WTC11 (cell line): ENCODE measurements around the gene GNLY. TPM values are rescaled to one million over a fixed set of nuclear protein-coding genes. Genes with fewer than 3 reads are reported as not detected.

Experiments used
- ATAC-seq: fragments of 200-7000 bp; cut with Tn5 transposase; 2 replicates; pipeline ENCODE4 v1.10.0; 2021; ENCODE audit warnings: mild to moderate bottlenecking, moderate library complexity
- CTCF ChIA-PET: fragments of 300-600 bp; sonication (Branson Sonifier 250); formaldehyde crosslinking; loops from one replicate; lab custom pipeline; 2021; ENCODE audit warnings: antibody characterized with exemption; lab: Charles Lee
- POLR2A ChIA-PET: fragments of 350-600 bp; sonication (Branson Sonifier 250); formaldehyde crosslinking; loops from one replicate; lab custom pipeline; 2021; ENCODE audit warnings: antibody characterized with exemption; lab: Charles Lee
- DNase-seq: peaks from one replicate; pipeline ENCODE4 v3.0.0; 2021; ENCODE audit warnings: low spot score
- H3K27ac Mint-ChIP-seq: 2 replicates; pipeline ENCODE4 v1.8.0; 2021; ENCODE audit warnings: mixed read lengths
- H3K27me3 Mint-ChIP-seq: 2 replicates; pipeline ENCODE4 v1.8.0; 2021; ENCODE audit warnings: low read depth, mild to moderate bottlenecking, moderate library complexity, mixed read lengths
- H3K36me3 Mint-ChIP-seq: 2 replicates; pipeline ENCODE4 v1.8.0; 2021; ENCODE audit warnings: mixed read lengths
- H3K4me1 Mint-ChIP-seq: 2 replicates; pipeline ENCODE4 v1.8.0; 2022; ENCODE audit warnings: mixed read lengths
- H3K4me3 Mint-ChIP-seq: 2 replicates; pipeline ENCODE4 v1.8.0; 2021; ENCODE audit warnings: mild to moderate bottlenecking, moderate library complexity, mixed read lengths
- H3K9me3 Mint-ChIP-seq: 2 replicates; pipeline ENCODE4 v1.8.0; 2021; ENCODE audit warnings: mixed read lengths
- AR ChIP-seq: fragments of 250-450 bp; sonication (Bioruptor Pico); IDR thresholded peaks from 2 replicates; pipeline ENCODE4 v1.9.0; 2021; ENCODE audit warnings: mild to moderate bottlenecking
- CREM ChIP-seq: sonication (generic); formaldehyde crosslinking; IDR thresholded peaks from 2 replicates; pipeline ENCODE4 v1.8.1; 2022; ENCODE audit warnings: mild to moderate bottlenecking, missing genetic modification reagents, moderate library complexity
- ETV6 ChIP-seq: sonication (generic); formaldehyde crosslinking; IDR thresholded peaks from 2 replicates; pipeline ENCODE4 v1.8.1; 2022; ENCODE audit warnings: mild to moderate bottlenecking, missing genetic modification reagents
- FOXP4 ChIP-seq: sonication (generic); formaldehyde crosslinking; IDR thresholded peaks from 2 replicates; pipeline ENCODE4 v1.8.0; 2022; ENCODE audit warnings: mild to moderate bottlenecking, missing genetic modification reagents
- HMGA2 ChIP-seq: fragments of 250-450 bp; sonication (Bioruptor Pico); IDR thresholded peaks from 2 replicates; pipeline ENCODE4 v1.4.0; 2021; ENCODE audit warnings: mild to moderate bottlenecking, moderate library complexity
- MXD4 ChIP-seq: fragments of 250-450 bp; sonication (Bioruptor Pico); IDR thresholded peaks from 2 replicates; pipeline ENCODE4 v1.8.0; 2021; ENCODE audit warnings: mild to moderate bottlenecking, moderate library complexity, borderline replicate concordance
- NFATC4 ChIP-seq: fragments of 250-450 bp; sonication (Bioruptor Pico); IDR thresholded peaks from 2 replicates; pipeline ENCODE4 v1.9.0; 2021; ENCODE audit warnings: mild to moderate bottlenecking
- NR2C2 ChIP-seq: sonication (generic); formaldehyde crosslinking; IDR thresholded peaks from 2 replicates; pipeline ENCODE4 v1.8.0; 2022; ENCODE audit warnings: mild to moderate bottlenecking, missing genetic modification reagents
- PRRX2 ChIP-seq: fragments of 250-450 bp; sonication (Bioruptor Pico); IDR thresholded peaks from 2 replicates; pipeline ENCODE4 v1.8.0; 2021; ENCODE audit warnings: mild to moderate bottlenecking
- RELA ChIP-seq: sonication (generic); formaldehyde crosslinking; IDR thresholded peaks from 2 replicates; pipeline ENCODE4 v1.8.1; 2022; ENCODE audit warnings: missing genetic modification reagents, mild to moderate bottlenecking, borderline replicate concordance
- RORB ChIP-seq: fragments of 250-450 bp; sonication (Bioruptor Pico); IDR thresholded peaks from 2 replicates; pipeline ENCODE4 v1.9.0; 2021; ENCODE audit warnings: mild to moderate bottlenecking
- SMAD3 ChIP-seq: sonication (generic); formaldehyde crosslinking; IDR thresholded peaks from 2 replicates; pipeline ENCODE4 v1.8.0; 2022; ENCODE audit warnings: missing genetic modification reagents, mild to moderate bottlenecking, borderline replicate concordance
- STAT6 ChIP-seq: sonication (generic); formaldehyde crosslinking; conservative IDR thresholded peaks from 2 replicates; pipeline ENCODE4 v1.8.1; 2023; ENCODE audit warnings: mild to moderate bottlenecking, low read depth, missing genetic modification reagents, moderate library complexity
- TP53 ChIP-seq: sonication (generic); formaldehyde crosslinking; IDR thresholded peaks from 2 replicates; pipeline ENCODE4 v1.8.1; 2023; ENCODE audit warnings: mild to moderate bottlenecking, missing genetic modification reagents
- ZBTB21 ChIP-seq: sonication (generic); formaldehyde crosslinking; IDR thresholded peaks from 2 replicates; pipeline ENCODE4 v1.8.1; 2023; ENCODE audit warnings: mild to moderate bottlenecking, missing genetic modification reagents, borderline replicate concordance
- ZNF263 ChIP-seq: sonication (generic); formaldehyde crosslinking; IDR thresholded peaks from 2 replicates; pipeline ENCODE4 v1.8.1; 2022; ENCODE audit warnings: low read depth, mild to moderate bottlenecking, moderate library complexity, missing genetic modification reagents
- ZNF281 ChIP-seq: sonication (generic); formaldehyde crosslinking; IDR thresholded peaks from 2 replicates; pipeline ENCODE4 v1.8.0; 2023; ENCODE audit warnings: mild to moderate bottlenecking, missing genetic modification reagents
- ZNF423 ChIP-seq: fragments of 250-450 bp; sonication (Bioruptor Pico); IDR thresholded peaks from 2 replicates; pipeline ENCODE4 v2.1.2; 2022; ENCODE audit warnings: mild to moderate bottlenecking, moderate library complexity
- ZNF671 ChIP-seq: fragments of 250-450 bp; sonication (Bioruptor Pico); IDR thresholded peaks from 2 replicates; pipeline ENCODE4 v1.8.0; 2021; ENCODE audit warnings: mild to moderate bottlenecking
- total RNA-seq: library from RNA; stranded (reverse); gene quantifications from 3 replicates; pipeline ENCODE4 v1.2.3, GENCODE V29; 2021
- TF ChIP-seq, protein P1 (sequence below): sonication (generic); formaldehyde crosslinking; conservative IDR thresholded peaks from 2 replicates; pipeline ENCODE4 v1.8.1; 2022; ENCODE audit warnings: mild to moderate bottlenecking, missing genetic modification reagents
- TF ChIP-seq, protein P2 (sequence below): fragments of 250-450 bp; sonication (Bioruptor Pico); IDR thresholded peaks from 2 replicates; pipeline ENCODE4 v1.9.0; 2021; ENCODE audit warnings: moderate library complexity, mild to moderate bottlenecking, inconsistent platforms, borderline replicate concordance
- TF ChIP-seq, protein P3 (sequence below): fragments of 250-450 bp; sonication (Bioruptor Pico); conservative IDR thresholded peaks from 2 replicates; pipeline ENCODE4 v1.9.0; 2021; ENCODE audit warnings: mild to moderate bottlenecking
- TF ChIP-seq, protein P4 (sequence below): fragments of 250-450 bp; sonication (Bioruptor Pico); IDR thresholded peaks from 2 replicates; pipeline ENCODE4 v1.9.0; 2021; ENCODE audit warnings: mild to moderate bottlenecking

The GNLY gene
- total RNA-seq, 1 experiment from 2014 or later = not detected

DNA sequence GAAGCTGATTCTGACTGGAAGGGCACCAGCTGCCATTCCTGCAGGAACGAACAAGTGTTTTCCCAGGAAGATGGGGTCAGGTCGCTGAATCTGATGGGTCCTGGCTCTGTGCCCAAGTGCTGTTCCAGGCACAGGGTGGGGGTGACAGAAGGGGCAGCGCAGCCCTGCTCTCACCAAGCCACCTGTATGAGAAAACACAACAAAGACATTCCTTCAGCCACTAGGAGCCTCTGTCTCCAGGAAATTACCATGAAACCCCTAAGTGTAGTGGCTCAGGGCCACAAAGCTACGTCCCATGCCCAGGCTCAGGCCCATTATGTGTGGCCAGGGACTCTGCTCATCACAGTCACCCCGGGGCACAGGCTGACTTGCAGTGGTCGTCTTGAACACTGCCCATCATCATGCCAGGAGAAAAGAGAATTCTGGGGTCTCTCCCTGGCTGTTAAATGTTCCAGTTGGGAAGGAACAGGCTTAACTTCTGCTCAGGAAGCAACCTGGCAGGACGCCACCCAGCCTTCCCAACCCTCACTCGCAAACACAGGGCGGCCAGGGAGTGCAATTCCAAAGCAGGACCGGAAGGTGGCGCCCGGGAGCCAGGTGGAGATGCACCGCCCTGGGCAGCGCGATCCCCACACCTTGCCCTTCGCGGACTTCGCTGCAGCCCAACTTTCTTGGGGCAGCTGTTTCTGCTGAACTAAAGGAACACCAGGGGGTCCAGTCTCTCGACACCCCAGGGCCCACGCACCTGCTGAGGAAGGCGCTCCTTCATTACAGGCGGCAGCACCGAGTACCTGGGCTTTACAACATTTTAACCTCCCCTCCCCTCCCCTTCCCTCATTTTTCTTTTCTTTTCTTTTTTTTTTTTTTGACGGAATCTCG lies 15.1 kb upstream of the GNLY start:
- Mint-ChIP-seq H3K4me1 (peaks cover 12% of the 10 kb centered on the region), H3K9me3 (peaks cover 4% of the 10 kb centered on the region; the same call in 1 of the 2 replicates), H3K27me3 (peaks cover 5% of the 10 kb centered on the region), H3K36me3 (no peaks in the 10 kb centered on the region), H3K4me3 (no peak overlapping the region; the same call in 1 of the 2 replicates), H3K27ac (no peak overlapping the region)
- peak; percentile 92 for DNase-seq
- CTCF ChIA-PET = interaction anchor here (0.5 to 4.3 kb wide), 31 partner anchors 8 to 644 kb away, joined by 3 to 42 read pairs (median 5); partner anchors contain the start of gene GNLY
- POLR2A ChIA-PET = no interaction called here
- ATAC-seq = peak; percentile 96
- TF ChIP-seq ZNF281 (CRISPR knock-in tag) (no peak), ZNF263 (CRISPR knock-in tag) (no peak), NFATC4 (no peak), SMAD3 (CRISPR knock-in tag) (no peak), STAT6 (CRISPR knock-in tag) (no peak), ETV6 (CRISPR knock-in tag) (peak; percentile 44; the same call in 1 of the 2 replicates), ZBTB21 (CRISPR knock-in tag) (no peak), AR (CRISPR knock-in tag) (no peak), FOXP4 (CRISPR knock-in tag) (no peak), PRRX2 (CRISPR knock-in tag) (no peak), NR2C2 (no peak), CREM (CRISPR knock-in tag) (no peak), RELA (no peak), ZNF423 (CRISPR knock-in tag) (peak; percentile 78), RORB (CRISPR knock-in tag) (no peak), HMGA2 (CRISPR knock-in tag) (no peak), ZNF671 (CRISPR knock-in tag) (no peak), TP53 (CRISPR knock-in tag) (no peak), MXD4 (CRISPR knock-in tag) (no peak)
- TF ChIP-seq, protein P1, sequence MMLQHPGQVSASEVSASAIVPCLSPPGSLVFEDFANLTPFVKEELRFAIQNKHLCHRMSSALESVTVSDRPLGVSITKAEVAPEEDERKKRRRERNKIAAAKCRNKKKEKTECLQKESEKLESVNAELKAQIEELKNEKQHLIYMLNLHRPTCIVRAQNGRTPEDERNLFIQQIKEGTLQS (CRISPR knock-in tag) = no peak
- TF ChIP-seq, protein P2, sequence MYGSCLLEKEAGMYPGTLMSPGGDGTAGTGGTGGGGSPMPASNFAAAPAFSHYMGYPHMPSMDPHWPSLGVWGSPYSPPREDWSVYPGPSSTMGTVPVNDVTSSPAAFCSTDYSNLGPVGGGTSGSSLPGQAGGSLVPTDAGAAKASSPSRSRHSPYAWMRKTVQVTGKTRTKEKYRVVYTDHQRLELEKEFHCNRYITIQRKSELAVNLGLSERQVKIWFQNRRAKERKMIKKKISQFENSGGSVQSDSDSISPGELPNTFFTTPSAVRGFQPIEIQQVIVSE (CRISPR knock-in tag) = no peak
- TF ChIP-seq, protein P3, sequence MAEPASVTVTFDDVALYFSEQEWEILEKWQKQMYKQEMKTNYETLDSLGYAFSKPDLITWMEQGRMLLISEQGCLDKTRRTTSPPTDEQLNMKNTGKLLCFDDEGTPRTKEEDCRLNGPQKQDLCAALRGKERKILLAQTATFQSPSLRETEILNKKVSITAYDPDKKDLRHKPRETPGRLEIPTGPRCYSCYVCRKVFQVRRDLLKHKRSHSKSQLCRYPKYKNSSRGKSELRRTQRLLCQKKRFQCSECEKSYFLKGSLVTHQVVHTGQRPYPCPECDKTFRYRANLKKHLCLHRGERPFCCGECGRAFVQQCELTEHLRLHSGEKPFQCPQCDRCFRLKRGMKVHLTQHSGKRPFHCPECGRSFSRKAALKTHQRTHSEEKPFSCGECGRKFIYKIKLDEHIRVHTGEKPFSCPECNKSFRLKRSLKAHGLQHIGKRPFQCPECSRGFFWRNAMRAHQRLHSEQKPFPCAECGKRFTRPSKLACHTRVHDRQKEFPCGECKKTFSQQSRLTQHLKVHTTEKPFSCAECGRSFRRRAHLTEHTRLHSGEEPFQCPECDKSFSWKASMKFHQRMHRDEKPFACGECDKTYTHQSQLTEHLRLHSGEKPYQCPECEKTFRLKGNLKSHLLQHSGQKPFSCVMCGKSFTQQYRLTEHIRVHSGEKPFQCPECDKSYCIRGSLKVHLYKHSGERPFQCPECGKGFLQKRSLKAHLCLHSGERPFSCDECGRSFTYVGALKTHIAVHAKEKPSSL = no peak
- TF ChIP-seq, protein P4, sequence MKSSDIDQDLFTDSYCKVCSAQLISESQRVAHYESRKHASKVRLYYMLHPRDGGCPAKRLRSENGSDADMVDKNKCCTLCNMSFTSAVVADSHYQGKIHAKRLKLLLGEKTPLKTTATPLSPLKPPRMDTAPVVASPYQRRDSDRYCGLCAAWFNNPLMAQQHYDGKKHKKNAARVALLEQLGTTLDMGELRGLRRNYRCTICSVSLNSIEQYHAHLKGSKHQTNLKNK (CRISPR knock-in tag) = no peak
